Thyroid gland (tissue), 4 donors: ENCODE measurements around the gene OPN5.

Experiments
- POLR2A ChIP-seq, 2 donors: fragments of 450-650 bp; IDR thresholded peaks; one replicate each; pipeline ENCODE4 v1.6.1; 2017; ENCODE audit warnings: antibody characterized with exemption in 2 of 2, mild to moderate bottlenecking in 2 of 2, moderate library complexity in 1 of 2
- TF ChIP-seq, protein P1 (sequence below), 6 experiments: fragments of 200-600 bp in 3 of 6; fragments of 450-650 bp in 3 of 6; sonication (generic) in 3 of 6; IDR thresholded peaks; one replicate each; pipeline ENCODE4 v1.5.1; 2016 to 2019; ENCODE audit warnings: antibody characterized with exemption in 6 of 6, mild to moderate bottlenecking in 2 of 6, inconsistent platforms in 1 of 6, moderate library complexity in 1 of 6

- TF ChIP-seq, protein P1, sequence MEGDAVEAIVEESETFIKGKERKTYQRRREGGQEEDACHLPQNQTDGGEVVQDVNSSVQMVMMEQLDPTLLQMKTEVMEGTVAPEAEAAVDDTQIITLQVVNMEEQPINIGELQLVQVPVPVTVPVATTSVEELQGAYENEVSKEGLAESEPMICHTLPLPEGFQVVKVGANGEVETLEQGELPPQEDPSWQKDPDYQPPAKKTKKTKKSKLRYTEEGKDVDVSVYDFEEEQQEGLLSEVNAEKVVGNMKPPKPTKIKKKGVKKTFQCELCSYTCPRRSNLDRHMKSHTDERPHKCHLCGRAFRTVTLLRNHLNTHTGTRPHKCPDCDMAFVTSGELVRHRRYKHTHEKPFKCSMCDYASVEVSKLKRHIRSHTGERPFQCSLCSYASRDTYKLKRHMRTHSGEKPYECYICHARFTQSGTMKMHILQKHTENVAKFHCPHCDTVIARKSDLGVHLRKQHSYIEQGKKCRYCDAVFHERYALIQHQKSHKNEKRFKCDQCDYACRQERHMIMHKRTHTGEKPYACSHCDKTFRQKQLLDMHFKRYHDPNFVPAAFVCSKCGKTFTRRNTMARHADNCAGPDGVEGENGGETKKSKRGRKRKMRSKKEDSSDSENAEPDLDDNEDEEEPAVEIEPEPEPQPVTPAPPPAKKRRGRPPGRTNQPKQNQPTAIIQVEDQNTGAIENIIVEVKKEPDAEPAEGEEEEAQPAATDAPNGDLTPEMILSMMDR (IDR thresholded peaks at IDR 0.05): no peak
- TF ChIP-seq POLR2A (IDR thresholded peaks at IDR 0.05): no peak
Measured at GRCh38 chr6:47811443-47811842, 29.6 kb downstream of the OPN5 start.
